NCI-H82 treated with DMSO at 0.1 percent for 48 hours (cell line): ENCODE data around the gene CTIF.
"Not testable (repeated sequence)": the region's sequence is repeated elsewhere in the genome, so short reads cannot be mapped to it uniquely, and the experiment has no call there.

ENCODE experiments used
- DNase-seq: peaks from one replicate; lab custom pipeline; 2025; ENCODE audit not compliant: unreplicated experiment; lab: John Stamatoyannopoulos, UW

CTIF gene

GRCh38 chr18:48638896-48639771 is 100.3 kb downstream of the CTIF start:
- DNase-seq, result no peak

GRCh38 chr18:48639772-48640432 is 101.1 kb downstream of the CTIF start:
- no peak for DNase-seq

- DNase-seq, result no peak
These were observed 101.9 kb downstream of the CTIF start for GRCh38 chr18:48640566-48641270.

GRCh38 chr18:48641981-48642380 is 103.2 kb downstream of the CTIF start:
- DNase-seq, result no peak

- DNase-seq, result no peak
These were observed 103.7 kb downstream of the CTIF start for GRCh38 chr18:48642503-48642902.

- DNase-seq, result no peak
These were observed 104.4 kb downstream of the CTIF start for GRCh38 chr18:48643262-48643661.

GRCh38 chr18:48644029-48644428 is 105.2 kb downstream of the CTIF start:
- no peak for DNase-seq

GRCh38 chr18:48645427-48646002 is 106.7 kb downstream of the CTIF start:
- no peak for DNase-seq

- no peak for DNase-seq
These were observed 108.1 kb downstream of the CTIF start for GRCh38 chr18:48646976-48647375.

- no peak for DNase-seq
These were observed 110.4 kb downstream of the CTIF start for GRCh38 chr18:48649231-48649630.

- DNase-seq, result not testable (repeated sequence)
These were observed 115.8 kb downstream of the CTIF start for GRCh38 chr18:48654591-48654990.

- no peak for DNase-seq
These were observed 116.7 kb downstream of the CTIF start for GRCh38 chr18:48655508-48655907.

GRCh38 chr18:48656176-48656575 is 117.3 kb downstream of the CTIF start:
- no peak for DNase-seq

GRCh38 chr18:48656582-48656981 is 117.8 kb downstream of the CTIF start:
- no peak for DNase-seq

- DNase-seq, result no peak
These were observed 118.8 kb downstream of the CTIF start for GRCh38 chr18:48657447-48658120.

GRCh38 chr18:48658721-48659120 is 119.9 kb downstream of the CTIF start:
- DNase-seq, result no peak

- no peak for DNase-seq
These were observed 120.6 kb downstream of the CTIF start for GRCh38 chr18:48659188-48660009.

- DNase-seq, result no peak
These were observed 121.8 kb downstream of the CTIF start for GRCh38 chr18:48660346-48661228.

GRCh38 chr18:48661421-48661820 is 122.6 kb downstream of the CTIF start:
- DNase-seq, result no peak
